GM12801 (cell line): ENCODE measurements around the gene FBLN1.

ENCODE experiments used
- CTCF ChIP-seq: IDR thresholded peaks from one replicate; pipeline ENCODE4 v1.5.1; 2011; ENCODE audit warnings: control low read depth; ENCODE audit not compliant: insufficient read length; ENCODE audit errors: extremely low read depth

FBLN1 gene

GRCh38 chr22:45639747-45640102 lies 137.0 kb downstream of the FBLN1 start:
- no peak for TF ChIP-seq CTCF

- TF ChIP-seq CTCF, result no peak
These were observed 137.7 kb downstream of the FBLN1 start for GRCh38 chr22:45640291-45640940.

- no peak for TF ChIP-seq CTCF
These were observed 138.4 kb downstream of the FBLN1 start for GRCh38 chr22:45640941-45641621.

GRCh38 chr22:45642986-45643385 lies 140.3 kb downstream of the FBLN1 start:
- no peak for TF ChIP-seq CTCF

GRCh38 chr22:45644714-45645113 lies 142.0 kb downstream of the FBLN1 start:
- TF ChIP-seq CTCF, result no peak

- no peak for TF ChIP-seq CTCF
These were observed 142.5 kb downstream of the FBLN1 start for GRCh38 chr22:45645150-45645525.

- no peak for TF ChIP-seq CTCF
These were observed 143.1 kb downstream of the FBLN1 start for GRCh38 chr22:45645526-45646414.
